Tongue (tissue), 2 donors: ENCODE measurements around the gene FAM13B. TPM values are rescaled to one million over a fixed set of nuclear protein-coding genes. Genes with fewer than 3 reads are reported as not detected.
"Not testable (repeated sequence)": the region's sequence is repeated elsewhere in the genome, so short reads cannot be mapped to it uniquely, and the experiment has no call there.

Experiments
- DNase-seq: peaks from one replicate; pipeline ENCODE4 v3.0.0-alpha.2; 2015
- total RNA-seq: library from RNA; depleted of rRNA; stranded (reverse); fragments of >200 nt; gene quantifications from one replicate; pipeline ENCODE4 v1.2.3, GENCODE V29; 2014

FAM13B gene
- total RNA-seq, 1 donor from 2014 or later = 48.2 TPM

DNA sequence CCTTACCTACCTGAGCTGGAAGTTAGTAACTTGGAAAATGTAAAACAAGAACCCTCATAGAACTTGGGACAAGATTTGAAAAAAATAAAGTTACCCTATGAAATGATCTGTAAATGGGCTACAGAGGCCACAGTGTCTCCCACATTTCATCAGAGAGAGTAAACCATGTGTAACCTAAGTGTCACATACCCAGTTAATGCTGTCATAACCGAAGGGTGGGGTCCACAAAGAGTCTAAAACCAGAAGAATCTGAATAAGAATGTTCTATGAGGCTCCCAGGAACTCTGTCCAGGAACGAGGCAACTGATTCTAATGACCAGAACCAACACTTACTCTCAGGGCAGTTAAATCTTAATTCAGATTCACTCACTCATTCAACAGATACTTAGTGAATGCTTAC, 1.0 kb upstream of the FAM13B start:
- no peak for DNase-seq

DNA sequence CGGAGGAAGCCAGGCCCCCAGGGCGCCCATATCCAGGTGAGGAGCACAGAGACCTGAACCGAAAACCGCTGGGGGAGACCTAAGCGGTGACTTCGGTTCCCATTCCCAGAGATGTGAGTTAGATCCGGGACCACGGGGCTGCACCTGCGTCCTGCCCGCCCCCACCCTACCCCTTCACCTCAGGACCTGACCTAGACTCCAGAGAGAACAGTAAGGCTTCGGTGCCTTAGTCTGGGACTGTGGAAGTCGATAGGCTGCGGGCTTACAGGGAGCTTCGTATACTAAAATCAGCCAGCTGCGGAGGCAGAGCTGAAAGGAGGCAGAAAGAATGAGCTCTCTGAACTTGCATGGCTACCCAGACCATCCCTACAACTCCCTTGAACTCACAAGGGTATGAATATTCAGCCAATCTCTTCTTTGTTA, 518 bp upstream of the FAM13B start:
- no peak for DNase-seq

DNA sequence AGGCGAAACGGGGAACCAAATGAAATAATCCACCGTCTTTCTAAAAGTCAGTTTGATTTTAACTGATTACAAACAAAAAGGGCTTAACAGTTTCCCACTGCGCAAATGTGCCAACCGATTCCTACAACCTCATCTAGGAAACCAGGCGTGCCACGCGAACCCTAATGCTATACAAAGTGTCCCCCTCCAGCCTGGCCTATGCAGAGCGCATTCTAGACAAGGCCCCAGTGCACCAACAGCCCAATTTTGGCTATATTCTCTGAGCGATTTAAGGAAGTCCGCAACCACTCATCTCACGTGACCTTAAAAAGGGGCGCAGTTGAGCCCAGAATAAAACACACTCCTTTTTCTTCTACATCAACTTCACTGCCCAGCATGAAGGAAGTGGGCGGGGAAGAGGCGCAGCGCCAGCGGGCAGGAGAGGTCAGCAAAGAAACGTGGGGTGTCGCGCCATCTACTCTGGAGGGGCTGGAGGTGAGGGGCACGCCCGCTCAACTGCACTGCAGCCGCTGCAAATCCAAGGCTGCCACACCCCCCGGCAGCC, 779 bp downstream of the FAM13B start:
- DNase-seq = no peak

DNA sequence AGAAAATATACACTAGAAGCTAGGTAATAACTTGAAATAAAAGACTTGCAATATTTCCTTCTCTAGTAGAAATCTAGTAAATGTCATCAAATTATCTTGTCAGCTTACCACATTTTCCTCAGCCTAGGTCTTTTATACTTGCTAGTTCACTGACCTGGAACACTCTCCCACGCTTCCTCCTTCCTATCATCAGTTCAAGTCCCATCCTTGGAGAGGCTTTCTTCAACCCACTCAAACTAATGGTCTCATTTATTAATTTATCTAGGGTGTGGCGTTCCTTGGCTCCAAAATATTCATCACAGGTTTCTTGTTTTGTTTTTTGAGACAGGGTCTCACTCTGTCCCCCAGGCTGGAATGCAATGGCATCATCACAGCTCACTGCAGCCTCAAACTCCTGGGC, 2.9 kb downstream of the FAM13B start:
- DNase-seq = no peak

DNA sequence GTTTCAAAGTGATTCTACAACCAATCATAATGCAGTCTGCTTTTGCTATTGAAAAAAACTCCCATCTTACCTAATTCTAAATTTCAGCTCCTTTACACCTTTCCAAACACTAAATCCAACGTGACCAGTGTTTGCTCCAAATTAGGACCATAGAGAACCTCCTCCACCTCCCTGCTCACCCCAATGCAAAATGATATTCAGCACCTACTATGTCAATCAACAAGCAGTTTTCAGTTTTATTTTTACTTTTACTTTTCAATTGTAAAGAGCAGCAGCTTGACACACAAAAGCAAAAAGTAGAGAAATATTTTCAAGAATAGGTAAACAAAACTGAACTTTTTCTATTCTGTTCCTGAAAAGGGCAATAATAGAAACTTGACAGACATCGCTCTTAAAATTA, 3.4 kb downstream of the FAM13B start:
- no peak for DNase-seq

DNA sequence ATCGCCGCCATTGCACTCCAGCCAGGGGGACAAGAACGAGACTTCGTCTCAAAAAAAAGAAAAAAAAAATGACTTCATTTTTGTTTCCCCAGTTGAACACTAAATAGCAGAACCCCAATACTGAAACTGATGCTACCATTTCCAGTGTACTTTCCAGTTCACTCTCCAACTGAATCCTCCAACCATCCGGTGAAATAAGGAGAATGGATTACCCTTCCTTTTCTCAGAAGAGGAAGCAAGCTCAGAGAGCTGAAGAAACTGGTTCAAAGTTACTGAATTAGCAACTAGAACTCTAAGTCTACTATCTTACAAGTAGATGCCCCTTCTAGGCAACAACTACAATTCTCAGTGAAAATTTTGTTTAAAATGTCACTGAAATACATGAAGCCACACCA, 3.9 kb downstream of the FAM13B start:
- DNase-seq = no peak

DNA sequence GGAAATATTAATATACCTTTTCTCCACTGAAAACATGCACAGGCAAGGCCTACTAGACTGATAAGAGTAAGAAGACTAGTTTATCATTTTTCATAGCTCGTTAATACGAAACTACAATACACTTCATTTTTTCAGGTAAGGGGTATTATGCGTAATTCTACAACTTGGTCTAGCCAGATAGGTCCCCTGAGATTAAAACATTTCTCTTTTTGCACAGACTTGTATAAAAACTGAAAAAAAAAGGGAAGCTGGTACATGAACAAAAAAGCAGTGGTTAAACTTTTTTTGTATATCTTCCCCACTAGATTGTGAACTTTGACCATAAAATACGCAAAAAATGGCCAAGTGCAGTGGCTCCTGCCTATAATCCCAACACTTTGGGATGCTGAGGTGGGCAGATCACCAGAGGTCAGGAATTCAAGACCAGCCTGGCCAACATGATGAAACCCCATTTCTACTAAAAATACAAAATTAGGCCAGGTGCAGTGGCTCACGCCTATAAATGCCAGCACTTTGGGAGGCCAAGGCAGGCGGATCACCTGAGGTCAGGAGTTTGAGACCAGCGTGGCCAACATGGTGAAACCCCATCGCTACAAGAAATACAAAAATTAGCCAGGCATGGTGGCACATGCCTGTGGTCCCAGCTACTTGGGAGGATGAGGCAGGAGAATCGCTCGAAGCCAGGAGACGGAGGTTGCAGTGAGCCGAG, 4.5 kb downstream of the FAM13B start:
- DNase-seq = not testable (repeated sequence)

DNA sequence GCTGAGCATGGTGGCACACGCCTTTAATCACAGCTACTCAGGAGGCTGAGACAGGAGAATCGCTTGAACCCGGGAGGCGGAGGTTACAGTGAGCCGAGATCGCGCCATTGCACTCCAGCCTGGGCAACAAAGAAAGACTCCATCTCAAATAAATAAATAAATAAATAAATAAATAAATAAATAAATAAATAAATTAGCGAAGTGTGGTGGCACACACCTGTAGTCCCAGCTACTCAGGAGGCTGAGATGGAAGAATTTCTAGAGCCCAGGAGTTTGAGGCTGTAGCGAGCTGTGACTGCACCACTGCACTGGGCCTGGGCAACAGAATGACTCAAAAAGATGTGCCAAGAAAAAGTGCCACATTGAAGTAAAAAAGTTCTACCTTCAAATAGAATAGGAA, 6.1 kb downstream of the FAM13B start:
- DNase-seq = not testable (repeated sequence)

DNA sequence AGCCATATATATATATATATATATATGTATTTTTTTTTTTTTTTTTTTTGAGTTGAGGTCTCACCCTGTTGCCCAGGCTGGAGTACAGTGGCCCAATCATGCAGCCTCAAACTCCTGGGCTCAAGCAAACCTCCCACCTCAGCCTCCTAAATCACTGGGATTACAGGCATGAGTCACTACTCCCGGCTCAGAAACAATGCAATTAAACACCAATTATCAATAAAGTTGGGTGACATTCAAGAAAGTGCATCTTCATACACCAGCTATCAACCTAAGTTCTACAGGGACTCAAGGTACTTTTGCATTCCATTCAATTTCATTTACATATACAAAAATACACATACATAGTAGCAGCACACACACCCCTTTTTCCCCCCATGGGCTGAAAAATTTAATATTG, 7.6 kb downstream of the FAM13B start:
- DNase-seq = no peak

DNA sequence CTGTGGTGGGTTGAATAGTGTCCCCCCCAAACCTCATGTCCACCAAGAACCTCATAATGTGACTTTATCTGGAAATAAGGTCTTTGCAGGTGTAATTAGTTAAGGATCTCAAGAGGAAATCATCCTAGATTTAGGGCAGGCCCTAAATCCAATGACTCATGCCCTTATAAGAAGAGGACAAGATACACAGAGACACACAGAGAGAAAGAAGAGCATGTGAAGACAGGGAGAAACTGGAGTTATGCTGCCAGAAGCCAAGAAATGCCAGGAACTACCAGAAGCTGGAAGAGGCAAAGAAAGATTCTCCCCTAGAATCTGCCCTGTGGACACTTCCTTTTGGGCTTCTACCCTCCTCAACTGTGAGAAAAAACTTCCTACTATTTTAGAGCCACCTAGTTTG, 8.8 kb downstream of the FAM13B start:
- no peak for DNase-seq

DNA sequence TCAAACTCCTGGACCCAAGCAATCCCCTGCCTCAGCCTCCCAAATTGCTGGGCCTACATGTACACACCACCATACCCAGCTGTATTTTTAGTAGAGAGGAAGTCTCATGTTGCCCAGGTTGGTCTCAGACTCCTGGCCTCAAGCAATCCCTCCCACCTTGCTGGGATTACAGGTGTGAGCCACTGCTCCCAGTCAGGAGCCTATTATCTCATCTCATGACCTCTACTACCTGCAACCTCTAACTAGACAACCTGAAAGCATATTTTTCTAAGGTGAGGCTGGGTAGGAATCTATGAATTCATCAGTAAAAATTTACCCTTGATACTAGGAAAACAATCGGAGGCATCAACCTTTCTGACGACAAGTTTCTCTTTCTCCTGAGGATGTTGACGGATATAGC, 10.0 kb downstream of the FAM13B start:
- no peak for DNase-seq

DNA sequence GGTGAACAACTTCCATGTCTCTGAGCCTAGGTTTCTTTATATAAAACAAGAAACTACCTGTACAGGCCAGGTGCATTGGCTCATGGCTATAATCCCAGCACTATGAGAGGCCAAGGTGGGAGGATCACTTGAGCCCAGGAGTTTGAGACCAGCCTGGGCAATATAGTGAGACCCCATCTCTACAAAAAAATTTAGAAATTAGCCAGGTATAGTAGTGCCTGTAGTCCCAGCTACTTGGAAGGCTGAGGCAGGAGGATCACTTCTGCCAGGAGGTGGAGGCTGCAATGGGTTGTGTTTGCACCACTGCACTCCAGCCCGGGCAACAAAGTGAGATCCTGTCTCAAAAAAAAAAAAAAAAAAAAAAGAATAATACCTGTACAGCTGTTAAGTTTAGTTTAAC, 11.1 kb downstream of the FAM13B start:
- DNase-seq = no peak

DNA sequence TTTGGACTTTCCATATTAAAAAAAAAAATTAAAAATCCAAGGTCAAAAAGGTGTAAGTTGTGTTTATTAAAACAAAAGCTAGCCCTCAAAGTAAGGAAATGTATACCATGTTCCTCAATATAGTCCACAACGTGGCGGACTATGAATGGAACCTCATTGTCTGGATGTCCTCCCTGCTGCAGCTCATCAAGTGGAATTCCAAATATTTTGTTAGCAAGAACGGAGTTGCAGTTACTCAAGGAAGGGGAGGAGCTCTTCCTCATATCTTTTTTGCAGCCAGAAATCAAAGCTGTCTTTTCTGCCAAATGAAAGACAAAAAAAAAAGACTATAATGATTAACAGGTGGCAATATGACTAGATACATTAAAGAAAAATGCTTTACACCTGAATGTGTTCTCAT, 14.0 kb downstream of the FAM13B start:
- no peak for DNase-seq

DNA sequence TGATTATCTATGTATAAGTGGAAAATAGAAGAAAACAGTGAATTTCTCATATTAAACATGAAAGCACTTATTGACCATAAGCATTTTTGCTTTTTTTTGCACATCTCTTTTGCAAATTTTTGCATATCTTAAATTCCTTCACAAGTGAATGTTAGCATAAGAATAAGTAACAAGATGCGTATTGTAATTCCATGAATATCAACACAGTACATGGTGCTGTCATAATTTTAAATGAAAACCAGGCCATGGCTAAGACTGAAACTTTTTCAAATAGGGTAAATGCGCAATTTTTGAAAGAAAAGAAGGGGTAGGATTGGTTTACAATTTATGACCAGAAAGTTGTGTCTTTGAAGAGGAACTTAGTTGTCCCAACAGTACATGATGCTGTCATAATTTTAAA, 17.0 kb downstream of the FAM13B start:
- DNase-seq = no peak

DNA sequence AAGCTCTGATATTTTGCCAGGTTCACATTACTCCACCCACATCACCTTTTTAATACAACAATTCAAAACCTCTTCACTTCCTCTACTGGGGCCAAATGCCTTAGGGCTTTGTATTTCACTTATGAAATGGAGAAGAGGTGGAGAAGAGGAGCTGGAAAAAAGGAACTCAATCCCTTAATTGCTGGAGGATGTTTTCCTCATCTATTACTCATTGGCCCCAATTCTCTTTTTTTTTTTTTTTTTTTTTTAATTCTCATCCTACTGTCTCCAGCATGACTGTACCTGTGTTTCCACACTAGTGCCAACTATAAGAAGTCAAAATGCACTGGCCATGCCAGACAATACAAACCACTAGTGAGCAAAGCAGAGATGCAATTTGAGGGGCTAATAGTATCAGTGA, 20.9 kb downstream of the FAM13B start:
- no peak for DNase-seq

DNA sequence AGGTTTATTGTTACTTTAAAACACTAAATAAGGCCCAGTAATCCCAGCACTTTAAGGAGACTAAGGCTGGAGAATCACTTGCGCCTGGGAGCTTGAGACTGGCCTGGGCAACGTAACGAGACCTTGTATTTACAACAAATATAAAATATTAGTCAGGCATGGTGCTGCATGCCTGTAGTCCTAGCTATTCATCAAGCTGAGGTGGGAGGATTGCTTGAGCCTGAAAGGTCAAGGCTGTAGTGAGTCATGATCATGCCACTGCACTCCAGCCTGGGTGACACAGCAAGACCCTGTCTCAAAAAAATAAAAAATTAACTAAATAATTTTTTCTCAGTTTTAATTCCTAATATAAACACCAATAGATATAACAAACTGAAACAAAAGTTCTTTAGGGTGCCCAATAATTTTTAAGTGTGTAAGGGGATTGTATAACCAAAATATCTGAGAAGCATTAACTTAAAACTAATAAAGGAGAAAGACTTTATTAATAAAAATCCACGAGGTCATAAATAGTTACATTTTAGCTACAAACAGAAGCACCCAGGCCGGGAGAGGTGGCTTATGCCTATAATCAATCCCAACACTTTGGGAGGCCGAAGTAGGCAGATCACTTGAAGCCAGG, 32.7 kb downstream of the FAM13B start:
- no peak for DNase-seq

DNA sequence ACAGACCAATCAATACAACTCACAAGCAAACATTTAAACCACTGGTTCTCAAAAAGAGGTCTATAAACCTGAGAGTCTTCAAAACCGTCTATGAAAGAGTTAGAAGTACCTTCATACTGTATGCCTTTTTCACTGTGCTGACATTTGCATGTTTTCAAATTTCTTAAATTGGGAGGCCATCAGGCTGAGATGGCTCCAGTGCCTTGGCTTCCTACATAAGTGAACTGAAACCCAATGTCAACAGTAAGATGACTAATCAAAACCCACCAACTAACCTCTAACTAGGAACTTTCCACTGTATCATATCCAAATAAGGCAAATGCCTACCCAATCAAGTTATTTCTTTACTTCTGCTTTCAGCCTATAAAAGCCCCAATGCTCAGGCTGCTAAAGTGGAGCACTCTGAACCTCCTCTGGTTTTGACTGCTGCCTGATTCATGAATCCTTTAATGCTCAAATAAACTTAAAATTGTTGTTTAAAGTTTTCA, 35.1 kb downstream of the FAM13B start:
- DNase-seq = no peak

DNA sequence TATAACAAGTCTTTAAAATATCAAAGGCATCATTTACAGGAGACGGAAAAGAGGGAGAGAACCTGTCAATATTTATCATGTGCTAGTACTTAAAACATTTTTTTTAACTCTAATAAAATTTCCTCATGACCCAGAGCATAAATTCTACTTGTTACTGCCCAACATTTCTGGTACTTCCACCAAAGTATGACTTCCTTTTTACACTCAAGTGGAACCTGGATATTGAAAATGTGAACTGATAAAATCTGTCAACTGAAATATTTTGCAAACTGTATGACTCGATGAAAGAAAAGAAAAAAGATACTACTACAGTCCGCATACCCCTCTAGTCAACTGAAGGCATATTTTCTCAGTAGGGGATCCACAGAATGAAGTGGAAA, 37.1 kb downstream of the FAM13B start:
- DNase-seq = no peak

DNA sequence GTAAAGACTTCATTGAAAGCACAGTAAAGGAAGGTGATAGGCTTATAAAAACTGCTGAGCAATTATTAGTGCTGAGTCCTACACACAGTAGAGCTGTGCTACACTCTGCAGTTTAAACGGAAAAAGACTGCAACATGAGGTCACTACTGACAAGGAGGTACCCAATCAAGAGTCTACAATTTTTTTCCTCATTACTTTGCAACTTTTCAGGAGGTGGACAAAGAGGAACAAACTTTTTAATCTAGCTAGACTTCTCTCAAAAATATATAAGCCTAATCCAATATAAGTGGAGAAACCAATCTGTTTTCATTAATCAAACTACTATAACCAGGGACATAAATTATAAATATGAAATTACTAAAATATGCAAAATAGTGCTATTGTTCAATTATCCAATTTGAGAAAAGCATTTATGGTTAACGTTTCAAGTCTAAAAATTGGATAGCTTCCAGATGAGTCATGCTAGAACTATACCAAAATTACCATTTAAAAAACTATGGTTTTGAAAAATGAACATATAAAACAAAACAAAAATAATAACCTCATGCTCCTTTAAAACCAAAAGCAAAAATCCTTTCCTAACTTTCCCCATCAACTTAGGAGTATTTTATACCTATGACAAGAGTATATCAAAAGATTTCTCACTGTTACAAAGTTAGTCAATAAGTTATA, 37.7 kb downstream of the FAM13B start:
- DNase-seq = no peak

DNA sequence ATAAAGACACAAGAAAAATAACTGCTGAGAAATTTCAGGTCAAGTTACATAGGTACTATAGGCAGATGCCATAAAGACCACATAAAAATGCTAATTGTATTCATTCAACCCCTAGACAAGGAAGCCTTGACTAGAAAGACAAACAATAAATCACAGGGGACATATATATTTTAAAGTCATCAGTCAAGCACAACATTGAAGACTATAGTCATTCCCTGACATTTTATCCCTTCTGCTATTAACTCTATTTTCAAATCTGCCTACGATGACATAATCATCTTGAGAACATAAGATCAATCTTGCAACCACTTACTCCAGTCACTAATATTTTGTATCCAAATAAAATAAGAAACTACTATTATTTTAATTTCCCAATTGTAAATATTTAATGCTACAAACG, 38.3 kb downstream of the FAM13B start:
- no peak for DNase-seq

DNA sequence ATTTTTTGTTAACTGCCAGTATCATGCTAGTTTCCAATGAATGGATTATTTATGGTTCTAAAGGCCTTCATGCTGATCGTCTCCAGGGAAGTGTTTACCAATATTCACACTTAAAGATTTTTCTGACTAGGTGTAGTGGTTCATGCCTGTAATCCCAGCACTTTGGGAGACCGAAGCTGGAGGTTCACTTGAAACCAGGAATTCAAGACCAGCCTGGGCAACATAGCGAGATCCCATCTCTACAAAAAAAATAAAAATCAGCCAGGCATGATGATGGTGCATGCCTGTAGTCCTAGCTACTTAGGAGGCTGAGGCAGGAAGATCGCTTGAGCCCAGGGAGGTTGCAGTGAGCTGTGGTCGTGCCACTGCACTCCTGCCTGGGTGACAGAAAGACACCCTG, 43.5 kb downstream of the FAM13B start:
- no peak for DNase-seq

DNA sequence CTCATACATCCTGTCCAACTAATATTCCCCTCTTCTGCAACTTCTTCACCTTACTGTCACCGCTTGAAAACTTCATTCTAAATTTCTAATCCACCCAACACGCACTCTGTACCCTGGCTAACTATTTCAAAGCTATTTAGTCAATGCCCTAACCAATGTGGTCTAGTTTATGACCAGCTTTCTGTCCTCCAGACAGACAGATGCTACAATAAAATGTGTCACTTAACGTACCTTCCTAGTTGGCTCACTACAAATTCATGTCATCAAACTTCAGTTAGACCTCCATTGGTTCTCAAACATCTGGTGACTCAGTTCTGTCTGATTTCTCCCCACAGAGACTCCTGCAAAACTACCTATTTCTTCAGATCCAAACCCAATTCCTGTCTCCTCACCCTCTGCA, 57.7 kb downstream of the FAM13B start:
- DNase-seq = no peak

DNA sequence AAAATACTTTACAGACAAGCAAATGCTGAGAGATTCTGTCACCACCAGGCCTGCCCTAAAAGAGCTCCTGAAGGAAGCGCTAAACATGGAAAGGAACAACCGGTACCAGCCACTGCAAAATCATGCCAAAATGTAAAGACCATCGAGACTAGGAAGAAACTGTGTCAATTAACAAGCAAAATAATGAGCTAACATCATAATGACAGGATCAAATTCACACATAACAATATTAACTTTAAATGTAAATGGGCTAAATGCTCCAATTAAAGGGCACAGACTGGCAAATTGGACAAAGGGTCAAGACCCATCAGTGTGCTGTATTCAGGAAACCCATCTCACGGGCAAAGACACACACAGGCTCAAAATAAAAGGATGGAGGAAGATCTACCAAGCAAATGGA, 62.5 kb downstream of the FAM13B start:
- not testable (repeated sequence) for DNase-seq
